OCI-LY7 (cell line): Measurements from ENCODE around the gene MALRD1. TPM values are rescaled to one million over a fixed set of nuclear protein-coding genes. Genes with fewer than 3 reads are reported as not detected.
A peak's percentile ranks its signal among the peaks of the same experiment; 100 is the strongest.

Experiments used
- BruUV-seq: library from RNA; stranded (reverse); fragments of 400-500 nt; replicated peaks from 2 replicates; lab custom pipeline; 2021; lab: Mats Ljungman, UMichigan
- CTCF ChIA-PET: fragments of 300-600 bp; sonication (Branson Sonifier 250); formaldehyde crosslinking; loops from one replicate; lab custom pipeline; 2022; ENCODE audit warnings: antibody characterized with exemption; ENCODE audit not compliant: unreplicated experiment; lab: Charles Lee
- POLR2A ChIA-PET: fragments of 300-600 bp; sonication (Branson Sonifier 250); formaldehyde crosslinking; loops from one replicate; lab custom pipeline; 2022; ENCODE audit warnings: antibody characterized with exemption; lab: Charles Lee
- DNase-seq: peaks from one replicate; pipeline ENCODE4 v3.0.0-alpha.2; 2015; ENCODE audit warnings: low spot score
- H2AFZ ChIP-seq: fragments of 200-600 bp; sonication (generic), shearing (Covaris generic); 2 replicates; pipeline ENCODE4 v1.6.1; 2014; ENCODE audit warnings: mild to moderate bottlenecking, antibody characterized with exemption, low read length, moderate library complexity
- H3K27ac ChIP-seq: fragments of 200-600 bp; sonication (generic); 2 replicates; pipeline ENCODE4 v1.5.1; 2014; ENCODE audit warnings: mixed run types, low read depth, mild to moderate bottlenecking, moderate library complexity, low read length, inconsistent platforms; ENCODE audit not compliant: poor library complexity, severe bottlenecking
- H3K36me3 ChIP-seq: fragments of 200-600 bp; sonication (generic); 2 replicates; pipeline ENCODE4 v1.6.1; 2014; ENCODE audit warnings: mild to moderate bottlenecking, antibody characterized with exemption, low read length, moderate library complexity, mixed read lengths; ENCODE audit not compliant: insufficient read depth
- H3K4me1 ChIP-seq: fragments of 200-600 bp; sonication (generic); 2 replicates; pipeline ENCODE4 v1.5.1; 2014; ENCODE audit warnings: mild to moderate bottlenecking, low read length; ENCODE audit not compliant: insufficient read depth, poor library complexity, severe bottlenecking
- H3K4me2 ChIP-seq: fragments of 200-600 bp; sonication (generic); 2 replicates; pipeline ENCODE4 v1.6.1; 2014; ENCODE audit warnings: mild to moderate bottlenecking, low read length
- H3K4me3 ChIP-seq: fragments of 200-600 bp; sonication (generic); 2 replicates; pipeline ENCODE4 v1.5.1; 2014; ENCODE audit warnings: mild to moderate bottlenecking, low read depth, low read length; ENCODE audit not compliant: poor library complexity, severe bottlenecking
- H3K79me2 ChIP-seq: fragments of 200-600 bp; sonication (generic); 2 replicates; pipeline ENCODE4 v1.6.1; 2016; ENCODE audit warnings: low read depth, mild to moderate bottlenecking, low read length, moderate library complexity, mixed read lengths; ENCODE audit not compliant: insufficient read depth
- H3K9me2 ChIP-seq: fragments of 200-600 bp; sonication (generic); 2 replicates; pipeline ENCODE4 v1.6.1; 2016; ENCODE audit warnings: mild to moderate bottlenecking, low read length, mixed read lengths; ENCODE audit not compliant: insufficient read depth
- H3K9me3 ChIP-seq: fragments of 200-600 bp; sonication (generic); 2 replicates; pipeline ENCODE4 v1.6.1; 2014; ENCODE audit warnings: mild to moderate bottlenecking, mixed run types, low read length, mixed read lengths
- H4K20me1 ChIP-seq: fragments of 200-600 bp; sonication (generic); 2 replicates; pipeline ENCODE4 v1.6.1; 2014; ENCODE audit warnings: mild to moderate bottlenecking, antibody characterized with exemption, low read length, moderate library complexity, mixed read lengths; ENCODE audit not compliant: insufficient read depth
- CTCF ChIP-seq: fragments of 200-600 bp; sonication (generic); conservative IDR thresholded peaks from 2 replicates; pipeline ENCODE4 v1.5.1; 2014; ENCODE audit warnings: mild to moderate bottlenecking, antibody characterized with exemption, low read length, moderate library complexity, mixed read lengths
- EZH2phosphoT487 ChIP-seq: fragments of 200-600 bp; sonication (generic); IDR thresholded peaks from 2 replicates; pipeline ENCODE4 v1.6.1; 2018; ENCODE audit warnings: low read depth, borderline replicate concordance, mild to moderate bottlenecking, mixed run types, antibody characterized with exemption, low read length, moderate library complexity, mixed read lengths
- intact Hi-C: fragments of 100-400 bp; cut with micrococcal nuclease; formaldehyde crosslinking; loops from one replicate; pipeline ENCODE4 v1.10.0; 2022; ENCODE audit not compliant: unreplicated experiment
- total RNA-seq, 2 experiments: library from RNA; depleted of rRNA in 1 of 2; stranded (reverse); fragments of >200 nt in 1 of 2; shearing (Covaris generic) in 1 of 2; gene quantifications; 2 replicates each; pipeline ENCODE4 v1.2.3, GENCODE V29; 2014 to 2022

MALRD1 gene
- total RNA-seq, 2 experiments from 2014 or later: not detected

- CTCF ChIA-PET: no interaction called here
- Histone ChIP-seq H3K9me3 (no peaks in the 10 kb centered on the region), H3K36me3 (no peaks in the 10 kb centered on the region), H3K27ac (no peak overlapping the region), H3K9me2 (no peaks in the 10 kb centered on the region), H3K4me2 (no peak overlapping the region), H2AFZ (no peak overlapping the region), H3K4me3 (no peak overlapping the region), H3K79me2 (no peaks in the 10 kb centered on the region), H4K20me1 (no peaks in the 10 kb centered on the region), H3K4me1 (no peaks in the 10 kb centered on the region)
- POLR2A ChIA-PET: no interaction called here
- intact Hi-C loops: no loop called here
- DNase-seq: no peak
- BruUV-seq: no TSS peak
- no peak for TF ChIP-seq CTCF
- no peak for TF ChIP-seq EZH2phosphoT487
Measured at GRCh38 chr10:19676063-19676462, 627.5 kb downstream of the MALRD1 start.

- Histone ChIP-seq H3K4me3 (no peak overlapping the region), H3K9me3 (no peaks in the 10 kb centered on the region), H2AFZ (no peak overlapping the region), H3K4me2 (no peak overlapping the region), H3K9me2 (no peaks in the 10 kb centered on the region), H3K4me1 (no peaks in the 10 kb centered on the region), H3K79me2 (no peaks in the 10 kb centered on the region), H3K27ac (no peak overlapping the region), H4K20me1 (no peaks in the 10 kb centered on the region), H3K36me3 (no peaks in the 10 kb centered on the region)
- intact Hi-C loops: no loop called here
- CTCF ChIA-PET: no interaction called here
- no peak for TF ChIP-seq EZH2phosphoT487
- TF ChIP-seq CTCF: no peak
- POLR2A ChIA-PET: no interaction called here
- no TSS peak for BruUV-seq
- no peak for DNase-seq
Measured at GRCh38 chr10:19683356-19683755, 634.8 kb downstream of the MALRD1 start.

- H3K79me2 ChIP-seq: no peaks in the 10 kb centered on the region
- no TSS peak for BruUV-seq
- no peak overlapping the region for H2AFZ ChIP-seq
- TF ChIP-seq CTCF: 0 out of 2 replicates have a peak, but pooled peaks have one; percentile 15
- TF ChIP-seq EZH2phosphoT487: no peak
- CTCF ChIA-PET: no interaction called here
- DNase-seq: no peak
- intact Hi-C loops: no loop called here
- no peak overlapping the region for H3K27ac ChIP-seq
- H3K4me3 ChIP-seq: no peak overlapping the region
- no peaks in the 10 kb centered on the region for H3K9me3 ChIP-seq
- H3K4me1 ChIP-seq: no peaks in the 10 kb centered on the region
- H4K20me1 ChIP-seq: no peaks in the 10 kb centered on the region
- H3K36me3 ChIP-seq: no peaks in the 10 kb centered on the region
- H3K4me2 ChIP-seq: no peak overlapping the region
- POLR2A ChIA-PET: no interaction called here
- no peaks in the 10 kb centered on the region for H3K9me2 ChIP-seq
Measured at GRCh38 chr10:19683960-19684359, 635.4 kb downstream of the MALRD1 start.
